ENCODE data around the gene FAM24A.
A peak's percentile ranks its signal among the peaks of the same experiment; 100 is the strongest.

The FAM24A gene

DNA sequence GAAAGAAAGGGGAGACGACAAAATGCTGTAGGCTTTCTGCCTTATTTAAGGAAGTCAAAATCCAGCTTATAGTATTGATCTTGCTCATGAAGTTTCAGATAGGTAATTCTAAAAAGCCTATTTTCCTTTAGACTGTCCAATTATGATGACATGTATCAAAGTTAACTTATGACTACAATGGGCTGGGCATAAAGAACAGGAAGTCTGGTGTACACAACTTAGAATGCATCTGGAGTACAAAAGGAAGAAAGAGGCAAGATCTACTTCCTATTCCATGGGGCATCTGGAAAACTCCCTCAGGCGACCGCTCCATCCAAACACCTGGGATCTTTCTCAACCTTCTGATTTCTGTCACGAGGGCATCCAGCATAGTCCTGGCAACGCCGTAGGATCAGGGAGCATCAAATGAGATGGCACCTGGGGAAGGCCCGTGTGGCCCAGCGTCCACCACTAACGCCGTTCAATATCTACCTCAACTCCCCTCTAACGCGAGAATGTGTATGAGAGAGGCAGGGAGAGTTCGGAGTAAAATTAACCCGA, 31.5 kb upstream of the FAM24A start:
- H3K4me2 ChIP-seq (ENCODE audit: low read depth, low read length), result peak overlapping the region; percentile 89
- no peaks in the 10 kb centered on the region for H3K27me3 ChIP-seq (replicated peaks; ENCODE audit: insufficient read depth, low read length)
- peak overlapping the region; percentile 92 for H2AFZ ChIP-seq (ENCODE audit: low read length)
- H3K9me2 ChIP-seq (replicated peaks; ENCODE audit: insufficient read depth, low read length), result no peaks in the 10 kb centered on the region
- no peak for DNase-seq
- no peaks in the 10 kb centered on the region for H4K20me1 ChIP-seq (ENCODE audit: insufficient read depth, low read length)
- no peak overlapping the region; the same call in 1 of the 2 replicates for H3K27ac ChIP-seq (ENCODE audit: low read length)
- H3K36me3 ChIP-seq (replicated peaks; ENCODE audit: insufficient read depth, low read length), result no peaks in the 10 kb centered on the region
- TF ChIP-seq EZH2 (optimal IDR thresholded peaks at IDR 0.05; ENCODE audit: low read depth, low read length) (no peak), EZH2phosphoT487 (IDR thresholded peaks at IDR 0.05; ENCODE audit: low read length) (no peak)
- TF ChIP-seq, protein P1, sequence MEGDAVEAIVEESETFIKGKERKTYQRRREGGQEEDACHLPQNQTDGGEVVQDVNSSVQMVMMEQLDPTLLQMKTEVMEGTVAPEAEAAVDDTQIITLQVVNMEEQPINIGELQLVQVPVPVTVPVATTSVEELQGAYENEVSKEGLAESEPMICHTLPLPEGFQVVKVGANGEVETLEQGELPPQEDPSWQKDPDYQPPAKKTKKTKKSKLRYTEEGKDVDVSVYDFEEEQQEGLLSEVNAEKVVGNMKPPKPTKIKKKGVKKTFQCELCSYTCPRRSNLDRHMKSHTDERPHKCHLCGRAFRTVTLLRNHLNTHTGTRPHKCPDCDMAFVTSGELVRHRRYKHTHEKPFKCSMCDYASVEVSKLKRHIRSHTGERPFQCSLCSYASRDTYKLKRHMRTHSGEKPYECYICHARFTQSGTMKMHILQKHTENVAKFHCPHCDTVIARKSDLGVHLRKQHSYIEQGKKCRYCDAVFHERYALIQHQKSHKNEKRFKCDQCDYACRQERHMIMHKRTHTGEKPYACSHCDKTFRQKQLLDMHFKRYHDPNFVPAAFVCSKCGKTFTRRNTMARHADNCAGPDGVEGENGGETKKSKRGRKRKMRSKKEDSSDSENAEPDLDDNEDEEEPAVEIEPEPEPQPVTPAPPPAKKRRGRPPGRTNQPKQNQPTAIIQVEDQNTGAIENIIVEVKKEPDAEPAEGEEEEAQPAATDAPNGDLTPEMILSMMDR (IDR thresholded peaks at IDR 0.05; ENCODE audit: low read length), result no peak
- peak overlapping the region; percentile 63; the same call in 1 of the 2 replicates for H3K9ac ChIP-seq (ENCODE audit: low read length)
- H3K4me3 ChIP-seq (ENCODE audit: low read length), result peak overlapping the region; percentile 70
- no peaks in the 10 kb centered on the region for H3K9me3 ChIP-seq (replicated peaks; ENCODE audit: insufficient read depth, low read length)
- H3K79me2 ChIP-seq (ENCODE audit: low read length), result peaks cover 53% of the 10 kb centered on the region
- 0 out of 2 replicates have a peak, but pooled peaks cover 2% of the 10 kb centered on the region for H3F3A ChIP-seq (ENCODE audit: insufficient read depth, low read length)
- peaks cover 4% of the 10 kb centered on the region for H3K4me1 ChIP-seq (ENCODE audit: low read length)

DNA sequence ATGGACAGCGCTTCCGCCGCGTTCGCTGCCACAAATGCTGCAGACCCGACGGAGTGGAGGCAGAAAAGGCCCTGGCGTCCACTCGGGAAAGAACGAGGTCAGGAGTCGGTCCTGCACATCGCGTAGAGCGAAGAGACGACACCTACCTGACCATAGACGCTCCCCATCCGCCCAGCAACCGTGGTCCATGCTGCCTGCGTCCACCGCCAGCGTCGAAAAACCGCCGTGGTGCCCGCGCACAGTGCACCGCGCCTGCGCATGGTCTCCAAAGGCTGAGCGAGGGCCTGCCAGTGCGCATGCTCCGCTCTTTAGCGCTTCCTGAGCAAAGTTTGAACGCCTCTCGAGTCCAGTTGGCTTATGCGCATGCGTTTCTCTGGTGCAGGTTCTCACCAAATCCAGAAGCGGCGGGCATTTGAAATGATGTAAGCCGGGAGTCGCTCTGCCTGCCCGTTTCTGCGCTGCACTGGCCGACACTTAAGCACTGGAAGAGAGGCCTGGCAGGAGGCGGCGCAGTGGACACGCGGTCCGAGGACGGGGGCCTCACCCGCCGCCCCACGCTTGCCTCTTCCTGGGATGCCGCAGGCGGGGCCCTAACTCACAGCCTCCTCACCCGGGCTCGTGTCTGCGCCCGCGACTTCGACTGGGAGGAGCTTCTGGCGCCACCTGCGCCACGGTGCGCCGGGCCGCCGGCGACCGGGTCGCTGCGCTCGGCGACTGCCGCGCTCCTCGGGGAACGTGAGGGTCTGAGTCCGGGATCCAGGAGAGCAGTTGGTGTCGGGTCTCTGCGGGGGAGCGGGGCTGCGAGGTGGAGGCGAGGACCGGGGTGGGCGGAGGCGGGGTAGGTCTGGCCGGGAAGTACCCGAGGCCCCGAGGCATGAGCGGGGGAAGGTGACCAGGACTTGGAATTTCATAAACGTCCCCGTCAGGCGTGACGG, 30.8 kb upstream of the FAM24A start, which contains the start of gene FAM24B:
Gene FAM24B (minus strand): TSS at position 243 of the 935 bp plus-strand sequence. CDS start 29,066 bp downstream, outside the sequence.
- Histone ChIP-seq H3K79me2 (ENCODE audit: low read length) (peaks cover 45% of the 10 kb centered on the region), H3K36me3 (replicated peaks; ENCODE audit: insufficient read depth, low read length) (no peaks in the 10 kb centered on the region), H3K9me3 (replicated peaks; ENCODE audit: insufficient read depth, low read length) (no peaks in the 10 kb centered on the region), H3K27me3 (replicated peaks; ENCODE audit: insufficient read depth, low read length) (no peaks in the 10 kb centered on the region), H3K9ac (ENCODE audit: low read length) (peak within 1 kb of the TSS; percentile 63; the same call in 1 of the 2 replicates), H3K9me2 (replicated peaks; ENCODE audit: insufficient read depth, low read length) (no peaks in the 10 kb centered on the region), H2AFZ (ENCODE audit: low read length) (peak within 1 kb of the TSS; percentile 92), H4K20me1 (ENCODE audit: insufficient read depth, low read length) (no peaks in the 10 kb centered on the region), H3K4me1 (ENCODE audit: low read length) (peaks cover 4% of the 10 kb centered on the region), H3K27ac (ENCODE audit: low read length) (peak within 1 kb of the TSS; percentile 76; the same call in 1 of the 2 replicates), H3K4me3 (ENCODE audit: low read length) (peak within 1 kb of the TSS; percentile 70), H3F3A (ENCODE audit: insufficient read depth, low read length) (0 out of 2 replicates have a peak, but pooled peaks cover 2% of the 10 kb centered on the region), H3K4me2 (ENCODE audit: low read depth, low read length) (peak within 1 kb of the TSS; percentile 89)
- TF ChIP-seq, protein P1 (IDR thresholded peaks at IDR 0.05; ENCODE audit: low read length), result no peak
- TF ChIP-seq EZH2 (optimal IDR thresholded peaks at IDR 0.05; ENCODE audit: low read depth, low read length) (no peak), EZH2phosphoT487 (IDR thresholded peaks at IDR 0.05; ENCODE audit: low read length) (no peak)
- DNase-seq, result peak; percentile 99

DNA sequence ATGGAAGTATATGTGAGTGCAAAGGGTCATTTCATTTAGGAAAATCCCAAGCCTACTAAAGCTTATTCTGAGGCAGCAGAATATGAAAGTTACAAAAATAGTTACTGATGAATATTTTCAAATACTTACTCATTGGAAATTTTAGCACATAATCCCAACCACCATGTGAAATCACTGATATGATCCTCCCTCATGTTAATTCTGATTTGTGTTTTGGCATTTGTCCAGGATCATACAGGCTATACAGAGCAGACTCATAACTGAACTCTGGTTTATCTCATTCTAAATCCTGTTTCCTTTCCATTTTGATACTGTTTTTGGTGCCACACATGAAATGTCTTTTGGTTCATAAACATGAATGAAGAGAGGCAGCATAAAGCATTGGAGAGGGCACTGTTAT, 27.6 kb upstream of the FAM24A start:
- Histone ChIP-seq H2AFZ (ENCODE audit: low read length) (no peak overlapping the region), H3K9ac (ENCODE audit: low read length) (no peak overlapping the region), H3K4me3 (ENCODE audit: low read length) (no peak overlapping the region), H3K27ac (ENCODE audit: low read length) (no peak overlapping the region), H3K9me2 (replicated peaks; ENCODE audit: insufficient read depth, low read length) (no peaks in the 10 kb centered on the region), H3K4me1 (ENCODE audit: low read length) (peaks cover 4% of the 10 kb centered on the region), H3K36me3 (replicated peaks; ENCODE audit: insufficient read depth, low read length) (no peaks in the 10 kb centered on the region), H3K4me2 (ENCODE audit: low read depth, low read length) (no peak overlapping the region), H3K9me3 (replicated peaks; ENCODE audit: insufficient read depth, low read length) (no peaks in the 10 kb centered on the region), H3F3A (ENCODE audit: insufficient read depth, low read length) (0 out of 2 replicates have a peak, but pooled peaks cover 2% of the 10 kb centered on the region), H3K27me3 (replicated peaks; ENCODE audit: insufficient read depth, low read length) (no peaks in the 10 kb centered on the region), H3K79me2 (ENCODE audit: low read length) (peaks cover 15% of the 10 kb centered on the region), H4K20me1 (ENCODE audit: insufficient read depth, low read length) (no peaks in the 10 kb centered on the region)
- DNase-seq, result no peak
- TF ChIP-seq EZH2 (optimal IDR thresholded peaks at IDR 0.05; ENCODE audit: low read depth, low read length) (no peak), EZH2phosphoT487 (IDR thresholded peaks at IDR 0.05; ENCODE audit: low read length) (no peak)
- TF ChIP-seq, protein P1 (IDR thresholded peaks at IDR 0.05; ENCODE audit: low read length), result no peak

Measured in MM.1S (cell line).